Hepatocyte (in vitro differentiated cells): ENCODE data around the gene ST6GALNAC4. TPM values are rescaled to one million over a fixed set of nuclear protein-coding genes. Genes with fewer than 3 reads are reported as not detected.

ENCODE experiments used
- DNase-seq: peaks from one replicate; pipeline ENCODE4 v3.0.0-alpha.2; 2016; ENCODE audit warnings: low spot score
- H2AFZ ChIP-seq: fragments of 200-600 bp; sonication (generic); 2 replicates; pipeline ENCODE4 v1.6.0; 2016; ENCODE audit warnings: antibody characterized with exemption, mild to moderate bottlenecking
- H3K27ac ChIP-seq: fragments of 200-600 bp; sonication (generic); 2 replicates; pipeline ENCODE4 v1.5.1; 2016; ENCODE audit warnings: mild to moderate bottlenecking
- H3K27me3 ChIP-seq: fragments of 200-600 bp; sonication (generic); 2 replicates; pipeline ENCODE4 v1.6.1; 2016
- H3K36me3 ChIP-seq: fragments of 200-600 bp; sonication (generic); replicated peaks from 2 replicates; pipeline ENCODE4 v1.5.1; 2016; ENCODE audit warnings: low read depth; ENCODE audit not compliant: insufficient read depth
- H3K4me1 ChIP-seq: fragments of 200-600 bp; sonication (generic); 2 replicates; pipeline ENCODE4 v1.5.1; 2016; ENCODE audit warnings: mild to moderate bottlenecking, moderate library complexity; ENCODE audit not compliant: insufficient read depth
- H3K4me2 ChIP-seq: fragments of 200-600 bp; sonication (generic); 2 replicates; pipeline ENCODE4 v1.6.0; 2016
- H3K4me3 ChIP-seq: fragments of 200-600 bp; sonication (generic); 2 replicates; pipeline ENCODE4 v1.5.1; 2016; ENCODE audit warnings: mild to moderate bottlenecking
- H3K79me2 ChIP-seq: fragments of 200-600 bp; sonication (generic); 2 replicates; pipeline ENCODE4 v1.6.0; 2017; ENCODE audit warnings: mild to moderate bottlenecking
- H3K9me2 ChIP-seq: fragments of 200-600 bp; sonication (generic); replicated peaks from 2 replicates; pipeline ENCODE4 v1.6.0; 2017; ENCODE audit warnings: mild to moderate bottlenecking; ENCODE audit not compliant: insufficient read depth
- H3K9me3 ChIP-seq: fragments of 200-600 bp; sonication (generic); 2 replicates; pipeline ENCODE4 v1.5.1; 2016; ENCODE audit warnings: low read depth, mild to moderate bottlenecking
- H4K20me1 ChIP-seq: fragments of 200-600 bp; sonication (generic); 2 replicates; pipeline ENCODE4 v1.6.0; 2016; ENCODE audit warnings: mild to moderate bottlenecking; ENCODE audit not compliant: insufficient read depth, poor library complexity, severe bottlenecking
- CTCF ChIP-seq: fragments of 200-600 bp; sonication (generic); IDR thresholded peaks from 2 replicates; pipeline ENCODE4 v1.5.1; 2016; ENCODE audit warnings: antibody characterized with exemption, mild to moderate bottlenecking; ENCODE audit not compliant: poor library complexity
- EZH2 ChIP-seq: fragments of 200-600 bp; sonication (generic); IDR thresholded peaks from 2 replicates; pipeline ENCODE4 v1.6.1; 2016; ENCODE audit warnings: antibody characterized with exemption, mild to moderate bottlenecking, borderline replicate concordance
- EZH2phosphoT487 ChIP-seq: fragments of 200-600 bp; sonication (generic); IDR thresholded peaks from one replicate; pipeline ENCODE4 v1.6.1; 2018; ENCODE audit warnings: antibody characterized with exemption, mild to moderate bottlenecking, low read depth, moderate library complexity; ENCODE audit not compliant: unreplicated experiment, severe bottlenecking
- WGBS: methylation state at CpG from one replicate; pipeline ENCODE4 v1.1.6; 2016; ENCODE audit warnings: low lambda C conversion rate; ENCODE audit errors: missing lambda C conversion rate; 5-methylcytosine and 5-hydroxymethylcytosine counted together
- polyA plus RNA-seq: library from polyadenylated mRNA; unstranded; fragments of >200 nt; fragmentation: Nextera tagmentation; extraction: Ambion mirVana; gene quantifications from 2 replicates; pipeline ENCODE4 v1.2.1, GENCODE V29; 2016
- total RNA-seq: library from RNA; depleted of rRNA; stranded (reverse); fragments of >200 nt; gene quantifications from 2 replicates; pipeline ENCODE4 v1.2.3, GENCODE V29; 2014

Gene ST6GALNAC4
- total and polyA plus RNA-seq, 2 experiments from 2014 or later: 14.3 to 14.6 TPM

- Histone ChIP-seq H3K4me1 (peaks cover 30% of the 10 kb centered on the region), H2AFZ (no peak overlapping the region), H3K4me2 (no peak overlapping the region), H3K79me2 (peaks cover 8% of the 10 kb centered on the region), H3K27ac (no peak overlapping the region), H3K9me2 (no peaks in the 10 kb centered on the region), H3K27me3 (no peaks in the 10 kb centered on the region), H3K36me3 (no peaks in the 10 kb centered on the region), H4K20me1 (no peaks in the 10 kb centered on the region), H3K4me3 (no peak overlapping the region), H3K9me3 (no peaks in the 10 kb centered on the region)
- 75% methylated on average over 10 of the region's 10 CpGs for WGBS
- no peak for TF ChIP-seq EZH2phosphoT487
- TF ChIP-seq CTCF: no peak
- no peak for TF ChIP-seq EZH2
- DNase-seq: no peak
Observed at GRCh38 chr9:127873886-127874285, 43.0 kb downstream of the ST6GALNAC4 start.

GRCh38 chr9:127873223-127873691 is 43.6 kb downstream of the ST6GALNAC4 start:
- no peak overlapping the region for H3K27ac ChIP-seq
- H3K4me2 ChIP-seq: no peak overlapping the region
- no peaks in the 10 kb centered on the region for H3K36me3 ChIP-seq
- no peak overlapping the region for H2AFZ ChIP-seq
- peaks cover 29% of the 10 kb centered on the region for H3K4me1 ChIP-seq
- H3K9me3 ChIP-seq: no peaks in the 10 kb centered on the region
- no peaks in the 10 kb centered on the region for H3K9me2 ChIP-seq
- WGBS: 86% methylated on average over 14 of the region's 19 CpGs
- no peak overlapping the region for H3K4me3 ChIP-seq
- TF ChIP-seq EZH2: no peak
- no peak for TF ChIP-seq CTCF
- no peak for TF ChIP-seq EZH2phosphoT487
- no peaks in the 10 kb centered on the region for H4K20me1 ChIP-seq
- DNase-seq: no peak
- H3K79me2 ChIP-seq: peaks cover 8% of the 10 kb centered on the region
- H3K27me3 ChIP-seq: no peaks in the 10 kb centered on the region

- TF ChIP-seq CTCF: no peak
- TF ChIP-seq EZH2: no peak
- no peak for TF ChIP-seq EZH2phosphoT487
- H3K4me2 ChIP-seq: no peak overlapping the region
- H3K4me1 ChIP-seq: peaks cover 23% of the 10 kb centered on the region
- H3K4me3 ChIP-seq: no peak overlapping the region
- H3K36me3 ChIP-seq: no peaks in the 10 kb centered on the region
- H3K27ac ChIP-seq: no peak overlapping the region
- no peak for DNase-seq
- peaks cover 8% of the 10 kb centered on the region for H3K79me2 ChIP-seq
- no peak overlapping the region for H2AFZ ChIP-seq
- no peaks in the 10 kb centered on the region for H4K20me1 ChIP-seq
- no peaks in the 10 kb centered on the region for H3K27me3 ChIP-seq
- no peaks in the 10 kb centered on the region for H3K9me2 ChIP-seq
- WGBS: 95% methylated on average over 20 of the region's 20 CpGs
- H3K9me3 ChIP-seq: no peaks in the 10 kb centered on the region
Observed at GRCh38 chr9:127872369-127873222, 44.2 kb downstream of the ST6GALNAC4 start.
